ENCODE data around the gene SEMA6B. TPM values are rescaled to one million over a fixed set of nuclear protein-coding genes. Genes with fewer than 3 reads are reported as not detected.
"Not testable (repeated sequence)": the region's sequence is repeated elsewhere in the genome, so short reads cannot be mapped to it uniquely, and the experiment has no call there.

Gene SEMA6B
- total and polyA plus RNA-seq, 11 donors = 6.0 to 29.7 (median 10.1) TPM

DNA sequence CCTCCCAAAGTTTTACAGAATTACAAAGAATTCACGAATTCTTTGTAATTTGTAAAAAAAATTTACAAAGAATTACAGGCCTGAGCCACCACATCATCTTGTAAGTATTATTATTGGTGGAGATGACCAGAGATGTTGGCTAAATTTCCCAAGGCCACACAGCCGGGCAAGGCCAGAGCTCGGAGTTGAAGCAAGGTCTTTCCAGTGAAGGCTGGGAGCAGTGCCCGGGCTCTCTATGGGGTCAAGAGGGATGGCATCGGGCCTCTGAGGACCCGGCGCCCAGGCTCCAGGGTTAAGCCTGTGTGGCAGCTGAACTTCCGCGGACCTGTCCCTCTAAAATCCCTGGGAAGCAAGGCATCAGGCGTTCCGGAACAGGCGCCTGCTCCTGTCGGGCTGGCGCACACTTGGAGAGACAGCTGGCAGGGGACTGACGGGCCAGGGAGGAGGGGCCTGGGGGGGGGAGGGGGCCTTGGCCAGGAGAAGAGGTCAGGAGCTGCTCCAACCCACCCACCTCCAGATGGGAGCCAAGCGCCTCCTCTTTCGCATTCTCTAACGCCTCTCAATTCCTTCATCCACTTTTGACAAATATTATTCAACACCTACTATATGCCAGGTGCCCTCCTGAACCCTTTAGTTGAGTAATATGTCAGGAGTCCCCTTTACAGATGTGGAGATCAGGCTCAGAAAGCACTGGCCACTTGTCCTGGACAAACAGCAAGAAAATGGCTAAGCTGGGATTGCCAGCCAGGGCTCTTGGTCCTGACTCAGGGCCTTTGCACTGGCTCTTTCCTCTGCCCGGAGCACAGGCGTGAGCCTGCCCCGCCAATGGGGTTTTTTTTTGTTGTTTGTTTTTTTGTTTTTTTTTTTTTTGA is 36.8 kb upstream of the SEMA6B start:
- 45 to 57% (median 53%) methylated on average over 19 to 21 of the region's 21 CpGs for WGBS, 4 donors
- DNase-seq (no peak), ATAC-seq (no peak)
- Histone ChIP-seq H3K36me3 (no peaks in the 10 kb centered on the region), H3K4me1 (peaks cover 0 to 16% (median 1%) of the 10 kb centered on the region in 12 donors), H3K27ac (no peak overlapping the region), H3K9me3 (no peaks in the 10 kb centered on the region), H3K4me3 (no peak overlapping the region), H3K27me3 (peaks cover 13 to 71% (median 31%) of the 10 kb centered on the region in 9 donors)
- intact Hi-C loops (cut with DNase I) = no loop called here
- TF ChIP-seq CTCF (IDR thresholded peaks at IDR 0.05) (no peak), POLR2A (IDR thresholded peaks at IDR 0.05) (no peak)

GRCh38 chr19:4595158-4595557 is 35.7 kb upstream of the SEMA6B start:
- H3K27ac ChIP-seq; H3K36me3 ChIP-seq; DNase-seq; H3K9me3 ChIP-seq; intact Hi-C loops (cut with DNase I); H3K4me3 ChIP-seq; ATAC-seq: not testable (repeated sequence)
- Histone ChIP-seq H3K4me1 (peaks cover 0 to 16% (median 1%) of the 10 kb centered on the region in 12 donors), H3K27me3 (peaks cover 13 to 68% (median 31%) of the 10 kb centered on the region in 9 donors)
- WGBS, 4 donors = 94 to 96% (median 96%) methylated on average over 9 of the region's 9 CpGs

GRCh38 chr19:4594201-4594600 is 34.7 kb upstream of the SEMA6B start:
- peaks cover 0 to 16% (median 1%) of the 10 kb centered on the region in 12 donors for H3K4me1 ChIP-seq
- 58 to 67% (median 66%) methylated on average over 9 of the region's 9 CpGs for WGBS, 4 donors
- peaks cover 10 to 62% (median 30%) of the 10 kb centered on the region in 9 donors for H3K27me3 ChIP-seq
- DNase-seq = no peak
- ATAC-seq = no peak
- no peaks in the 10 kb centered on the region for H3K9me3 ChIP-seq
- TF ChIP-seq POLR2A (IDR thresholded peaks at IDR 0.05) = no peak
- no peak for TF ChIP-seq CTCF (IDR thresholded peaks at IDR 0.05)
- H3K4me3 ChIP-seq = no peak overlapping the region
- no peaks in the 10 kb centered on the region for H3K36me3 ChIP-seq
- intact Hi-C loops (cut with DNase I) = no loop called here
- no peak overlapping the region for H3K27ac ChIP-seq

DNA sequence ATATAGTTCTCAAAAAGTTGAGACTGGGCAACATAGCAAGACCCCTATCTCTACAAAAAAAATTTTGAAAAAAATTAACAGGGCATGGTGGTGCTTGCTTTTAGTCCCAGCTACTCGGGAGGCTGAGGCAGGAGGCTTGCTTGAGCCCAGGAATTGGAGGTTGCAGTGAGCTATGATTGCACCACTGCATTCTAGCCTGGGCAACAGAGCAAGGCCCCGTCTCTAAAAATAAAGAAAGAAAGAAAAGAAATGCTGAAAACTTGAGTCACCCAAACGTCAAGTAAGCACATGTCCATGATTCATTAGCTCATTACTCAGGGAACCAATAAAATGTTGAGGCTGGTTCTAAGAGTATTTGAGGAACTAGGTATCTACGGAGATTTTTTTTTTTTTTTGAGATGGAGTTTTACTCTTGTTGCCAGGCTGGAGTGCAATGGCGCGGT is 33.9 kb upstream of the SEMA6B start:
- 74 to 79% (median 76%) methylated on average over 6 of the region's 6 CpGs for WGBS, 4 donors
- intact Hi-C loops (cut with DNase I) = no loop called here
- H3K27me3 ChIP-seq = peaks cover 2 to 55% (median 22%) of the 10 kb centered on the region in 9 donors

More for the DNA sequence above, 33.9 kb upstream of the SEMA6B start:
- Histone ChIP-seq H3K4me3 (no peak overlapping the region), H3K27ac (no peak overlapping the region), H3K9me3 (no peaks in the 10 kb centered on the region), H3K4me1 (peaks cover 0 to 11% (median 1%) of the 10 kb centered on the region in 12 donors), H3K36me3 (no peaks in the 10 kb centered on the region)
- ATAC-seq (no peak), DNase-seq (no peak)
- TF ChIP-seq POLR2A (IDR thresholded peaks at IDR 0.05) (no peak), CTCF (IDR thresholded peaks at IDR 0.05) (no peak)

Measured in heart left ventricle (tissue), 16 donors.